ENCODE measurements around the gene HS3ST3A1.

HS3ST3A1 gene

GRCh38 chr17:13546851-13547250, 54.9 kb downstream of the HS3ST3A1 start:
- no peak for TF ChIP-seq TAF1 (IDR thresholded peaks at IDR 0.05; ENCODE audit: borderline replicate concordance, low read depth, low read length)
- TF ChIP-seq POLR2AphosphoS5 (IDR thresholded peaks at IDR 0.05; ENCODE audit: low read depth, low read length), result no peak
- no peak for TF ChIP-seq POLR2A (IDR thresholded peaks at IDR 0.05; ENCODE audit: low read depth, low read length)
- no peak for FAIRE-seq
- no peak for DNase-seq (ENCODE audit: insufficient read length)

DNA sequence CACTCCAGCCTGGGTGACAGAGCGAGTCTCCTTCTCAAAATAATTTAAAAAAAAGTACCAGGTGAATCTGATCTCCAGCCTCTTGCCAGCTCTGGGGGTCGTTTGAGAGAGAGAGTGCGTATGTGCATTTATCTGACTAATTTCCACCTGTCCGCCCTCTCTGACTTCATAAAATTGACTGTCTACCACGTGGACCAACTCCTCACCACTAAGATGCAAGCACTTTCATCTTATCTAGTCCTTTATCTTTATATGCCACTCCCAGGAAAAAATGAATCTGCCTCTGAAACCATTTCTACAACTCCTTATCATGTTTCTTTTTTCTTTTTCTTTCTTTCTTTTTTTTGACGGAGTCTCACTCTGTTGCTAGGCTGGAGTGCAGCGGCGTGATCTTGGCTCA, 55.8 kb downstream of the HS3ST3A1 start:
- DNase-seq (ENCODE audit: insufficient read length), result no peak
- no peak for TF ChIP-seq POLR2A (IDR thresholded peaks at IDR 0.05; ENCODE audit: low read depth, low read length)
- no peak for TF ChIP-seq TAF1 (IDR thresholded peaks at IDR 0.05; ENCODE audit: borderline replicate concordance, low read depth, low read length)
- no peak for TF ChIP-seq POLR2AphosphoS5 (IDR thresholded peaks at IDR 0.05; ENCODE audit: low read depth, low read length)
- FAIRE-seq, result no peak

DNA sequence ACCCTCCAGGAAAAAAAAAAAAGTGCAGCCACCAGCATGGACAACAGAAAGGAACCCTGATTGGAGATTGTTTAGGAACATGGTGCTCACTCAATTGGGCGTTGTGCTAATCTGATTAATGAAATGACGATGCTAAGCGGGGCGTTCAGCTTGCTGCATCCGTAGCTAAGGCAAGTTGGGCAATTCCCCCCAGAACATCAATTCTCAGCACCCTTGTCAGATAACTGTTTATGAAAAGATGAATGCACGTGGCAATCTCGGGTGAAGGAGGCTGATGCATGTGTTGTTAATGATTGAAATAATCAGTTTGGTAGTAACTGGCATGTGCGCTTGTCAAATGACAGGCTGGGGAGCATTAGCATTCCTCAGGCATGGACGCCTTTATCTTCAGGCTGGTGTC, 57.0 kb downstream of the HS3ST3A1 start:
- DNase-seq (ENCODE audit: insufficient read length), result no peak
- no peak for TF ChIP-seq POLR2AphosphoS5 (IDR thresholded peaks at IDR 0.05; ENCODE audit: low read depth, low read length)
- TF ChIP-seq POLR2A (IDR thresholded peaks at IDR 0.05; ENCODE audit: low read depth, low read length), result no peak
- no peak for TF ChIP-seq TAF1 (IDR thresholded peaks at IDR 0.05; ENCODE audit: borderline replicate concordance, low read depth, low read length)
- FAIRE-seq, result no peak

DNA sequence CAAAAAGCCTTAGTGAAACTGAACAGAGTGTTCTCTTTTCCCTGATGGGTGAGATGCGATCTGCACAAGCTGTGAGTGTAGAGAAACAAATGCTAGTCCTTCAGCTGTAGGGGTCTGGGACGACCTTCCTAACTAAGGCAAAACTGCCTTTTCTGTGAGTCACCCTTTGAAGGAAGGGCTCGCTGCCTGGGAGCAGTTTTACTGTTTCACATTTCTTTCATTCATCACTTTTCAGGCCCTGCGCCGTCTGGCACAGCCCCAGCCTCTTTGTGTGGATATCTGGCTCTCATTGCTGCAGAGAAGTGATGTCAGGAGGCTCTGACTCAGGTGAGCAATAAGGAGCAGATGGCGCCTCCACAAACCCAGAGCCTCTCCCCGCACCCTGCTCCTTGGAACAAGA, 57.4 kb downstream of the HS3ST3A1 start:
- TF ChIP-seq TAF1 (IDR thresholded peaks at IDR 0.05; ENCODE audit: borderline replicate concordance, low read depth, low read length) (no peak), POLR2A (IDR thresholded peaks at IDR 0.05; ENCODE audit: low read depth, low read length) (no peak), POLR2AphosphoS5 (IDR thresholded peaks at IDR 0.05; ENCODE audit: low read depth, low read length) (no peak)
- no peak for FAIRE-seq
- DNase-seq (ENCODE audit: insufficient read length), result no peak

DNA sequence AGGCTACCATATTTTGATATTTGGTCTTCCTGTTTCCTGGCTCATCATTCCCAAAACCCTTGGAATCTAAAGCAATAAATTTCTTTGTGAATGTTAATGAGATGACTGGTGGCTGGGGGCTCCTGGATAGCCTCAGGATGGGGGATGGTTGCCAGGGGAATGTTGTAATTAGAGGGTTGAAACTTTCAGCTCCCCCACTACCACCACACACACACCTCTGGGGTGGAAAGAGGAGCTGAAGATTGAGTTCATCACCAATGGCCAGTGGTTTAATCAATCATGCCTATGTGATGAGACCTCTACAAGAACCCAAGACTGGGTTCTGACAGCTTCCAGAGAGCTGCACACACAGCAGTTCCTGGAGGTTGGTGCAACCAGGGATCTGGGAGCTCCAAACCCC, 59.1 kb downstream of the HS3ST3A1 start:
- TF ChIP-seq TAF1 (IDR thresholded peaks at IDR 0.05; ENCODE audit: borderline replicate concordance, low read depth, low read length) (no peak), POLR2A (IDR thresholded peaks at IDR 0.05; ENCODE audit: low read depth, low read length) (no peak)
- FAIRE-seq, result no peak
- DNase-seq (ENCODE audit: insufficient read length), result no peak

- DNase-seq (ENCODE audit: insufficient read length) (no peak), FAIRE-seq (no peak)
- TF ChIP-seq TAF1 (IDR thresholded peaks at IDR 0.05; ENCODE audit: borderline replicate concordance, low read depth, low read length), result no peak
- TF ChIP-seq POLR2A (IDR thresholded peaks at IDR 0.05; ENCODE audit: low read depth, low read length), result no peak
- TF ChIP-seq POLR2AphosphoS5 (IDR thresholded peaks at IDR 0.05; ENCODE audit: low read depth, low read length), result no peak
Measured at GRCh38 chr17:13541032-13541480, 60.7 kb downstream of the HS3ST3A1 start.

DNA sequence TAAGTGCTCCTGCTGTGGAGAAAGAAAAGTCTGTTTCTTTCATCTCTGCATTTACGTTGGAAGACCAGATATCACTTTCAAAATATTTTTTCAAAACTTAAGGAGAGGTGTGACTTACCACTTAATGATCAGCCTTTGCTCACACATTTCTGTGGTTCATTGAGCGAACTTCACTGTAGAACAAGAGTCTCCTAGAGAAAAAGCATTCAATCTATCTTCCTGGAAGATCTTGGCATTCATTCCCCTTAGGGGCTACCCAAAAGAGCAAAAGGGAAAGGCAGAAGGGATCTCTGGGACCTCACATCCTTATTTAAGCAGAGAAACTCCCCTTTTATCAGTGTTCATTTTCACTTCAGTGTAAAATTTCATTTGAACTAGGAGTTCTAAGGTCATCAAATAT, 61.2 kb downstream of the HS3ST3A1 start:
- FAIRE-seq, result no peak

GRCh38 chr17:13539421-13539820, 62.3 kb downstream of the HS3ST3A1 start:
- no peak for DNase-seq (ENCODE audit: insufficient read length)
- no peak for FAIRE-seq
- TF ChIP-seq POLR2A (IDR thresholded peaks at IDR 0.05; ENCODE audit: low read depth, low read length), result no peak
- no peak for TF ChIP-seq POLR2AphosphoS5 (IDR thresholded peaks at IDR 0.05; ENCODE audit: low read depth, low read length)
- TF ChIP-seq TAF1 (IDR thresholded peaks at IDR 0.05; ENCODE audit: borderline replicate concordance, low read depth, low read length), result no peak

More for the DNA sequence above, 61.2 kb downstream of the HS3ST3A1 start:
- DNase-seq (ENCODE audit: insufficient read length), result no peak
- TF ChIP-seq POLR2A (IDR thresholded peaks at IDR 0.05; ENCODE audit: low read depth, low read length), result no peak
- TF ChIP-seq TAF1 (IDR thresholded peaks at IDR 0.05; ENCODE audit: borderline replicate concordance, low read depth, low read length), result no peak
- no peak for TF ChIP-seq POLR2AphosphoS5 (IDR thresholded peaks at IDR 0.05; ENCODE audit: low read depth, low read length)

GRCh38 chr17:13538841-13539411, 62.8 kb downstream of the HS3ST3A1 start:
- FAIRE-seq (no peak), DNase-seq (ENCODE audit: insufficient read length) (no peak)
- TF ChIP-seq POLR2A (IDR thresholded peaks at IDR 0.05; ENCODE audit: low read depth, low read length), result no peak
- no peak for TF ChIP-seq TAF1 (IDR thresholded peaks at IDR 0.05; ENCODE audit: borderline replicate concordance, low read depth, low read length)
- TF ChIP-seq POLR2AphosphoS5 (IDR thresholded peaks at IDR 0.05; ENCODE audit: low read depth, low read length), result no peak

GRCh38 chr17:13537871-13538643, 63.7 kb downstream of the HS3ST3A1 start:
- TF ChIP-seq POLR2AphosphoS5 (IDR thresholded peaks at IDR 0.05; ENCODE audit: low read depth, low read length) (no peak), POLR2A (IDR thresholded peaks at IDR 0.05; ENCODE audit: low read depth, low read length) (no peak), TAF1 (IDR thresholded peaks at IDR 0.05; ENCODE audit: borderline replicate concordance, low read depth, low read length) (no peak)
- DNase-seq (ENCODE audit: insufficient read length), result no peak
- no peak for FAIRE-seq

DNA sequence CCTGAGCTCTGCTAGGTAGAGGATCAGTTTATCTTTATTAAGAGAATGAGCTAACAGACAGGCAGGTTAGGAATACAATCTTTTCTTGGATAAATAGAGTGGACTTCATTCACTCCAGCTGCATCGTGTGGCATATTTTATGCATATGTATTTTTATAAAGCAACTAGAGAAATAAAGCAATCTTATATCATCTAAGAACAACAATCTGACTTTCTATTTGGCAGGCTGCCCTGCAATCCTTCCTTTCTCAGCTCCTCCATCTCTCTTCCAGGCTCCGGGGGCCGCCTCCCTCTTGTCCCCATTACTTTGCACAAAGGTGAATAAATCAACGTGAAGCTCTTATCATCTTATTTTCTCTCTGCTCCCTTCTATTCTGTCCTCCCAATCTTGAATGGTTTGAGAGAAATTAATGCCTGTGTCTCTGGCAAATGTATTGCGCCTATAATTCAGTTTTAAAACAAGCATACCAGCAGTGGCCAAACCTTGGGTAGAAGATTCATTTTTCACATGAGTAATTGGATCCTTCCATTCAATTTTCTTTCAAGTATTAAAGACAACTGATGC, 64.5 kb downstream of the HS3ST3A1 start:
- TF ChIP-seq TAF1 (IDR thresholded peaks at IDR 0.05; ENCODE audit: borderline replicate concordance, low read depth, low read length) (no peak), POLR2A (IDR thresholded peaks at IDR 0.05; ENCODE audit: low read depth, low read length) (no peak), POLR2AphosphoS5 (IDR thresholded peaks at IDR 0.05; ENCODE audit: low read depth, low read length) (no peak)
- no peak for FAIRE-seq
- DNase-seq (ENCODE audit: insufficient read length), result no peak

- no peak for DNase-seq (ENCODE audit: insufficient read length)
- no peak for FAIRE-seq
- TF ChIP-seq TAF1 (IDR thresholded peaks at IDR 0.05; ENCODE audit: borderline replicate concordance, low read depth, low read length), result no peak
- no peak for TF ChIP-seq POLR2AphosphoS5 (IDR thresholded peaks at IDR 0.05; ENCODE audit: low read depth, low read length)
- TF ChIP-seq POLR2A (IDR thresholded peaks at IDR 0.05; ENCODE audit: low read depth, low read length), result no peak
Measured at GRCh38 chr17:13534946-13535345, 66.8 kb downstream of the HS3ST3A1 start.
